ENCODE data around the gene DPP4.
A peak's percentile ranks its signal among the peaks of the same experiment; 100 is the strongest.

Gene DPP4

GRCh38 chr2:162073888-162074631 lies at the start of gene DPP4:
Gene DPP4, minus strand, starts transcription at chr2:162074215. Its CDS starts 234 bp downstream, at chr2:162073981.
- Histone ChIP-seq H3K4me3 (ENCODE audit: low read length) (peak within 1 kb of the TSS; percentile 35), H3K9me3 (ENCODE audit: control insufficient read depth, low read length) (no peaks in the 10 kb centered on the region), H3K27me3 (ENCODE audit: control insufficient read depth, insufficient read depth, low read length) (peaks cover 20% of the 10 kb centered on the region), H3K9ac (ENCODE audit: low read length) (peak within 1 kb of the TSS; percentile 64), H3K36me3 (ENCODE audit: control insufficient read depth, insufficient read depth, low read length) (no peaks in the 10 kb centered on the region), H3K4me1 (ENCODE audit: control insufficient read depth, insufficient read depth, low read length) (peaks cover 10% of the 10 kb centered on the region)

DNA sequence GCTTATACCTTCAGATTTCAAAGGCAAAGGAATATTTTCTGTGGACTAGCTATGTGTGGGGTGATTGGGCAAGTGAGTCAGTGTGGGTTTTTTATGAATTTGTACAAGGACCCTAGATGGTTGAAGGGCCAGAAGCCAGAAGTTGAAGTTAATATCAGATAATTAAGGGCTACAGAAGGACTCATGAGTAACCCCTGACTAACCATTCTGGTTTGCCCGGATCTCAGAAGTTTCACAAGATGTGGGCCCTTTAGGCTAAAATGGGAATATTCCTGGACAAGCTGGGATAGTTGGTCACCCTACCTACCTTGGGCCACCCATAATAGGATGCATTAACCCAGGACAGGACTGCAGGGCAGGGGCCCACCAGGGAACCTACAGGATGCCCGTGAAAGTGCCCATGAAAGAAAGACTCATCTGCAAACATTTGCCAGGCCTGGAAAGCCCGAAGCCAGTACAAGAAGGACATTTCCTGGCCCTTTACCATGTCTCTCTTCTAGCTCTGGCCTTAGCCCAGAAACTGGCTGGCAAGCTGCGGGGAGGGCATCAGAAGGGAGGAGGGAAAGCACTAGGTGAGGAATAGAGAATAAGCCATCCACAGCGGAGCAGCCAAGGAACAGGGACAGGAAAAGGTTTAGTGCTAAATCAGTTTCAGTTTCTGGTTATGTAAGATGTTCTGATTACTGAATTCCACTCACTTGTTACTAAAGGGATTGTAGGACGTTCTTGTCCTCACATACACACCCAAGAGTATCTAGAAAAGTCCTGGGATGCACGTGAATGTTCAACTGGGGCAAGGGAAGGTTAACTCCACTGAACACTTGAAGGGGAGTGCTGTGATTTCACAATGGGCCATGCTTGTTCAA lies 44.4 kb upstream of the DPP4 start:
- no peaks in the 10 kb centered on the region for H3K27me3 ChIP-seq (ENCODE audit: control insufficient read depth, insufficient read depth, low read length)
- H3K4me1 ChIP-seq (ENCODE audit: control insufficient read depth, insufficient read depth, low read length): no peaks in the 10 kb centered on the region
- no peak overlapping the region for H3K4me3 ChIP-seq (ENCODE audit: low read length)
- no peaks in the 10 kb centered on the region for H3K9me3 ChIP-seq (ENCODE audit: control insufficient read depth, low read length)
- no peaks in the 10 kb centered on the region for H3K36me3 ChIP-seq (ENCODE audit: control insufficient read depth, insufficient read depth, low read length)
- no peak overlapping the region for H3K9ac ChIP-seq (ENCODE audit: low read length)

- H3K4me3 ChIP-seq (ENCODE audit: low read length): no peak overlapping the region
- H3K9me3 ChIP-seq (ENCODE audit: control insufficient read depth, low read length): no peaks in the 10 kb centered on the region
- no peaks in the 10 kb centered on the region for H3K36me3 ChIP-seq (ENCODE audit: control insufficient read depth, insufficient read depth, low read length)
- no peaks in the 10 kb centered on the region for H3K4me1 ChIP-seq (ENCODE audit: control insufficient read depth, insufficient read depth, low read length)
- no peak overlapping the region for H3K9ac ChIP-seq (ENCODE audit: low read length)
- no peaks in the 10 kb centered on the region for H3K27me3 ChIP-seq (ENCODE audit: control insufficient read depth, insufficient read depth, low read length)
Measured at GRCh38 chr2:162116352-162116751, 42.3 kb upstream of the DPP4 start.

DNA sequence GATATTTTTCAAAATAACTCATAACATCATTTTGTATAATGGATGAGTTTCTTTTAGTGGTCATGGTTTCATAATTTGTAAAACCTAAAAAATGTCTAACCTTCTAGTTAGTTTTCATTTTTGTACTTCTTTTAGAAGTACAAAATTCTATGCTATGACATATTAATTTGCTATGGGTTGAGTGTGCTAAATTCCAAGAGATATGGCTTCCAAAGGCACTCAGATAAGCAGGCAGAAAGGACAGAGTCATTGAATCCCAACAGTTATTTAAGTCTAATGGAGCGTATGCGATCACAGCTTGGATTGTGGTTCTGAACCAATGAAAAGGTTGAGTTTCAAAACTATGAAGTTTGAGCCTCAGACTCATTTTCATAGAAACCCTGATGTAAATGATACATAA lies 41.1 kb upstream of the DPP4 start:
- no peak overlapping the region for H3K4me3 ChIP-seq (ENCODE audit: low read length)
- H3K4me1 ChIP-seq (ENCODE audit: control insufficient read depth, insufficient read depth, low read length): no peaks in the 10 kb centered on the region
- H3K9me3 ChIP-seq (ENCODE audit: control insufficient read depth, low read length): no peaks in the 10 kb centered on the region
- H3K9ac ChIP-seq (ENCODE audit: low read length): no peak overlapping the region
- no peaks in the 10 kb centered on the region for H3K36me3 ChIP-seq (ENCODE audit: control insufficient read depth, insufficient read depth, low read length)
- H3K27me3 ChIP-seq (ENCODE audit: control insufficient read depth, insufficient read depth, low read length): no peaks in the 10 kb centered on the region

- Histone ChIP-seq H3K9me3 (ENCODE audit: control insufficient read depth, low read length) (no peaks in the 10 kb centered on the region), H3K4me3 (ENCODE audit: low read length) (no peak overlapping the region), H3K36me3 (ENCODE audit: control insufficient read depth, insufficient read depth, low read length) (no peaks in the 10 kb centered on the region), H3K4me1 (ENCODE audit: control insufficient read depth, insufficient read depth, low read length) (no peaks in the 10 kb centered on the region), H3K9ac (ENCODE audit: low read length) (no peak overlapping the region), H3K27me3 (ENCODE audit: control insufficient read depth, insufficient read depth, low read length) (no peaks in the 10 kb centered on the region)
Measured at GRCh38 chr2:162114271-162114670, 40.3 kb upstream of the DPP4 start.

- H3K27me3 ChIP-seq (ENCODE audit: control insufficient read depth, insufficient read depth, low read length): no peaks in the 10 kb centered on the region
- H3K4me3 ChIP-seq (ENCODE audit: low read length): no peak overlapping the region
- no peaks in the 10 kb centered on the region for H3K9me3 ChIP-seq (ENCODE audit: control insufficient read depth, low read length)
- H3K36me3 ChIP-seq (ENCODE audit: control insufficient read depth, insufficient read depth, low read length): no peaks in the 10 kb centered on the region
- H3K9ac ChIP-seq (ENCODE audit: low read length): no peak overlapping the region
- no peaks in the 10 kb centered on the region for H3K4me1 ChIP-seq (ENCODE audit: control insufficient read depth, insufficient read depth, low read length)
Measured at GRCh38 chr2:162113776-162114168, 39.8 kb upstream of the DPP4 start.

GRCh38 chr2:162113088-162113775 lies 39.2 kb upstream of the DPP4 start:
- no peaks in the 10 kb centered on the region for H3K4me1 ChIP-seq (ENCODE audit: control insufficient read depth, insufficient read depth, low read length)
- H3K9ac ChIP-seq (ENCODE audit: low read length): no peak overlapping the region
- no peaks in the 10 kb centered on the region for H3K36me3 ChIP-seq (ENCODE audit: control insufficient read depth, insufficient read depth, low read length)
- no peaks in the 10 kb centered on the region for H3K9me3 ChIP-seq (ENCODE audit: control insufficient read depth, low read length)
- H3K27me3 ChIP-seq (ENCODE audit: control insufficient read depth, insufficient read depth, low read length): peaks cover 3% of the 10 kb centered on the region
- H3K4me3 ChIP-seq (ENCODE audit: low read length): no peak overlapping the region

GRCh38 chr2:162111958-162112850 lies 38.2 kb upstream of the DPP4 start:
- Histone ChIP-seq H3K27me3 (ENCODE audit: control insufficient read depth, insufficient read depth, low read length) (peaks cover 5% of the 10 kb centered on the region), H3K36me3 (ENCODE audit: control insufficient read depth, insufficient read depth, low read length) (no peaks in the 10 kb centered on the region), H3K4me1 (ENCODE audit: control insufficient read depth, insufficient read depth, low read length) (no peaks in the 10 kb centered on the region), H3K9ac (ENCODE audit: low read length) (no peak overlapping the region), H3K9me3 (ENCODE audit: control insufficient read depth, low read length) (no peaks in the 10 kb centered on the region), H3K4me3 (ENCODE audit: low read length) (no peak overlapping the region)

DNA sequence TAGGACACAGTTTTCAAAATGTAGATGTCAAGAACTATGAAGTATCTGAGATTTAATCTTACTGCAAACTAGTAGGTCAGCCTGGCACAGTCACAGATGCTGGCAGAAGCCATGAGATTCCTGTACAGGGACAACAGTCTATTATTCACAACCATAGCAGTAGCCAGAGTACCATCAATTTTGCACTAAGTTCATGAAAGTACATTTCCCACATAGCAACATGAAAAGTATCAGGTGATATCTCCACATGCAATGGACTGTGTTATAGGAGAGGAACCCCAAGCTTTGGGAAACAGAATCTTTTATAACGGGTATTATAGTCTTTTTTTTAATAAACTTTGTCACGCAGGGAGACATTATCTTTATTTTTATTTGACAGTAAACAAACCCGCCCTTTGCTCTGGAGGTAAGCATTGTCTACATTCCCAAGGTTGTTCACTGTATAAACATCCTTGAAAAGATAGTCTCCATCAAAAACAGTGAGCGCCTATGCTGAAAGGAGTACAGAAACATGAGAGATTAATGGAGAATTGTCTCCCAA lies 33.4 kb upstream of the DPP4 start:
- no peak overlapping the region for H3K9ac ChIP-seq (ENCODE audit: low read length)
- H3K36me3 ChIP-seq (ENCODE audit: control insufficient read depth, insufficient read depth, low read length): no peaks in the 10 kb centered on the region
- H3K4me1 ChIP-seq (ENCODE audit: control insufficient read depth, insufficient read depth, low read length): no peaks in the 10 kb centered on the region
- H3K4me3 ChIP-seq (ENCODE audit: low read length): no peak overlapping the region
- peaks cover 5% of the 10 kb centered on the region for H3K27me3 ChIP-seq (ENCODE audit: control insufficient read depth, insufficient read depth, low read length)
- H3K9me3 ChIP-seq (ENCODE audit: control insufficient read depth, low read length): no peaks in the 10 kb centered on the region

GRCh38 chr2:162106746-162107145 lies 32.7 kb upstream of the DPP4 start:
- no peak overlapping the region for H3K4me3 ChIP-seq (ENCODE audit: low read length)
- H3K36me3 ChIP-seq (ENCODE audit: control insufficient read depth, insufficient read depth, low read length): no peaks in the 10 kb centered on the region

GRCh38 chr2:162106146-162106551 lies 32.1 kb upstream of the DPP4 start:
- no peak overlapping the region for H3K9ac ChIP-seq (ENCODE audit: low read length)
- no peaks in the 10 kb centered on the region for H3K4me1 ChIP-seq (ENCODE audit: control insufficient read depth, insufficient read depth, low read length)
- H3K9me3 ChIP-seq (ENCODE audit: control insufficient read depth, low read length): no peaks in the 10 kb centered on the region
- H3K36me3 ChIP-seq (ENCODE audit: control insufficient read depth, insufficient read depth, low read length): no peaks in the 10 kb centered on the region
- no peak overlapping the region for H3K4me3 ChIP-seq (ENCODE audit: low read length)
- peaks cover 5% of the 10 kb centered on the region for H3K27me3 ChIP-seq (ENCODE audit: control insufficient read depth, insufficient read depth, low read length)

More at GRCh38 chr2:162106746-162107145, 32.7 kb upstream of the DPP4 start:
- no peaks in the 10 kb centered on the region for H3K9me3 ChIP-seq (ENCODE audit: control insufficient read depth, low read length)
- H3K4me1 ChIP-seq (ENCODE audit: control insufficient read depth, insufficient read depth, low read length): no peaks in the 10 kb centered on the region
- no peak overlapping the region for H3K9ac ChIP-seq (ENCODE audit: low read length)
- H3K27me3 ChIP-seq (ENCODE audit: control insufficient read depth, insufficient read depth, low read length): peaks cover 5% of the 10 kb centered on the region
